GM12873 (cell line): ENCODE measurements around the gene AP2B1.

Source experiments
- CTCF ChIP-seq: IDR thresholded peaks from 2 replicates; pipeline ENCODE4 v1.5.1; 2012; ENCODE audit warnings: low read depth, mild to moderate bottlenecking, moderate library complexity, low read length, control low read depth; ENCODE audit not compliant: insufficient read depth; ENCODE audit errors: missing control alignments

The AP2B1 gene

GRCh38 chr17:35748979-35749378, 161.9 kb downstream of the AP2B1 start:
- no peak for TF ChIP-seq CTCF

GRCh38 chr17:35749560-35750412, 162.7 kb downstream of the AP2B1 start:
- no peak for TF ChIP-seq CTCF

GRCh38 chr17:35750526-35751395, 163.6 kb downstream of the AP2B1 start:
- TF ChIP-seq CTCF, result no peak

- no peak for TF ChIP-seq CTCF
Observed at GRCh38 chr17:35752471-35752870, 165.3 kb downstream of the AP2B1 start.

GRCh38 chr17:35752945-35753764, 166.0 kb downstream of the AP2B1 start, which contains the start of gene GAS2L2:
TSS of gene GAS2L2 (minus strand) at chr17:35753239. CDS start at chr17:35752850, 389 bp downstream.
- no peak for TF ChIP-seq CTCF

GRCh38 chr17:35757243-35757642, 170.1 kb downstream of the AP2B1 start:
- no peak for TF ChIP-seq CTCF
